Measurements from ENCODE around the gene KRT3.

Gene KRT3

DNA sequence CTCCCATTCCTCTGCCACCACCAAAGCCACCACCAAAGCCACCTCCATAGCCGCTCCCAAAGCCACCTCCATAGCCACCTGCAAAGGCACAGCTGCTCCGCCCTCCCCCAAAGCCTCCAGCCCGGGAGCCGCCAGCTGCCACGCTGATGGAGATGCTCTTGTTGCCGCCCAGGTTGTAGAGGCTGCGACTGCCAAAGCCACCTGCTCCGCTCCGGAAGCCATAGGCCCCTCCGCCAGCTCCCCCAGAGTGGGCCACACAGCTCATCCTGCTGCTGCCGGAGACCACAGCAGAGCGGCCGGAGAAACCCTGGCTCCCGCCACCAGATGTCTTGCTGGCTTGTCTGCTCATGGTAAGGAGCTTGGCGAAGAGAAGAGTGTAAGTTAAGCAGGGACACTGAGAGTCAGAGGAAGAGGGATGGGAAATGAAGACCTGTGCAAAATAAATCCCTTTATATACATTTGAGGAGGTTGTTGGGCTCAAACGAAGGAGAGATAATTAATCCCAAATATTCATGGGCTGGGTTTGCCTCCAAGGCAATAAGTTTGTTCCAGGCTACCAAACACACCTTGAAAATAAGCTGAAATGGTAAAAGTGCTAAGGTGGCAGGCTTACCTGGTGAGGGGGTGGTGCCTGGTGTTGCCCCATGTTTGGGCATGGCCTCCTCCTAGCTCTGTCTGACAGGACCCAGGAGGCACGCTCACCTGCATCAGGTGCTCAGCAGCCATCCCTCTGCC lies at the start of gene KRT3:
KRT3 (minus strand) TSS at position 424 of the 735 bp plus-strand sequence; CDS start at position 349, 75 bp downstream.
- ATAC-seq = no peak
- TF ChIP-seq BACH2 (CRISPR knock-in tag; IDR thresholded peaks at IDR 0.05; ENCODE audit: borderline replicate concordance) = no peak

GRCh38 chr12:52844386-52844785 lies 48.5 kb upstream of the KRT3 start:
- TF ChIP-seq CSRNP3 (CRISPR knock-in tag; IDR thresholded peaks at IDR 0.05) = no peak
- TF ChIP-seq SNAI2 (CRISPR knock-in tag; IDR thresholded peaks at IDR 0.05) = no peak
- no peak for TF ChIP-seq ZNF70 (CRISPR knock-in tag; IDR thresholded peaks at IDR 0.05)
- no peak for TF ChIP-seq TCF4 (CRISPR knock-in tag; IDR thresholded peaks at IDR 0.05; ENCODE audit: borderline replicate concordance)
- no peak for TF ChIP-seq GLIS3 (CRISPR knock-in tag; IDR thresholded peaks at IDR 0.05)
- TF ChIP-seq PATZ1 (CRISPR knock-in tag; IDR thresholded peaks at IDR 0.05; ENCODE audit: borderline replicate concordance) = no peak
- TF ChIP-seq RARB (CRISPR knock-in tag; IDR thresholded peaks at IDR 0.05) = no peak
- no peak for TF ChIP-seq ZNF8 (CRISPR knock-in tag; IDR thresholded peaks at IDR 0.05)
- no peak for TF ChIP-seq TSHZ2 (CRISPR knock-in tag; IDR thresholded peaks at IDR 0.05)
- TF ChIP-seq ARNTL (CRISPR knock-in tag; IDR thresholded peaks at IDR 0.05; ENCODE audit: borderline replicate concordance, low read depth) = no peak
- no peak for TF ChIP-seq PPARA (CRISPR knock-in tag; IDR thresholded peaks at IDR 0.05; ENCODE audit: borderline replicate concordance)
- no peak for TF ChIP-seq ISL1 (CRISPR knock-in tag; IDR thresholded peaks at IDR 0.05)
- no peak for TF ChIP-seq ZNF565 (CRISPR knock-in tag; conservative IDR thresholded peaks at IDR 0.05; ENCODE audit: low read depth)
- TF ChIP-seq ZFP30 (CRISPR knock-in tag; IDR thresholded peaks at IDR 0.05) = no peak
- no peak for TF ChIP-seq ZFP3 (CRISPR knock-in tag; IDR thresholded peaks at IDR 0.05)
- TF ChIP-seq POU6F1 (CRISPR knock-in tag; IDR thresholded peaks at IDR 0.05; ENCODE audit: borderline replicate concordance, low read depth) = no peak
- no peak for TF ChIP-seq CSDC2 (CRISPR knock-in tag; IDR thresholded peaks at IDR 0.05)
- no peak for TF ChIP-seq TOX (CRISPR knock-in tag; IDR thresholded peaks at IDR 0.05; ENCODE audit: borderline replicate concordance)
- ATAC-seq = no peak

- TF ChIP-seq PATZ1 (CRISPR knock-in tag; IDR thresholded peaks at IDR 0.05; ENCODE audit: borderline replicate concordance) (no peak), SNAI2 (CRISPR knock-in tag; IDR thresholded peaks at IDR 0.05) (no peak), CSRNP3 (CRISPR knock-in tag; IDR thresholded peaks at IDR 0.05) (no peak), TCF4 (CRISPR knock-in tag; IDR thresholded peaks at IDR 0.05; ENCODE audit: borderline replicate concordance) (no peak), ESRRG (CRISPR knock-in tag; IDR thresholded peaks at IDR 0.05) (no peak)
- ATAC-seq = no peak
Measured at GRCh38 chr12:52839436-52840105, 43.7 kb upstream of the KRT3 start.

Data from SK-N-SH treated with all-trans-retinoic acid at 6 μM for 48 hours (cell line).